TTC549 (cell line): Measurements from ENCODE around the gene COQ7.

Source experiments
- FAIRE-seq: peaks from 2 replicates; lab custom pipeline; 2012; peaks lifted over from hg19 to GRCh38; lab: Jason Lieb, UNC

The COQ7 gene

DNA sequence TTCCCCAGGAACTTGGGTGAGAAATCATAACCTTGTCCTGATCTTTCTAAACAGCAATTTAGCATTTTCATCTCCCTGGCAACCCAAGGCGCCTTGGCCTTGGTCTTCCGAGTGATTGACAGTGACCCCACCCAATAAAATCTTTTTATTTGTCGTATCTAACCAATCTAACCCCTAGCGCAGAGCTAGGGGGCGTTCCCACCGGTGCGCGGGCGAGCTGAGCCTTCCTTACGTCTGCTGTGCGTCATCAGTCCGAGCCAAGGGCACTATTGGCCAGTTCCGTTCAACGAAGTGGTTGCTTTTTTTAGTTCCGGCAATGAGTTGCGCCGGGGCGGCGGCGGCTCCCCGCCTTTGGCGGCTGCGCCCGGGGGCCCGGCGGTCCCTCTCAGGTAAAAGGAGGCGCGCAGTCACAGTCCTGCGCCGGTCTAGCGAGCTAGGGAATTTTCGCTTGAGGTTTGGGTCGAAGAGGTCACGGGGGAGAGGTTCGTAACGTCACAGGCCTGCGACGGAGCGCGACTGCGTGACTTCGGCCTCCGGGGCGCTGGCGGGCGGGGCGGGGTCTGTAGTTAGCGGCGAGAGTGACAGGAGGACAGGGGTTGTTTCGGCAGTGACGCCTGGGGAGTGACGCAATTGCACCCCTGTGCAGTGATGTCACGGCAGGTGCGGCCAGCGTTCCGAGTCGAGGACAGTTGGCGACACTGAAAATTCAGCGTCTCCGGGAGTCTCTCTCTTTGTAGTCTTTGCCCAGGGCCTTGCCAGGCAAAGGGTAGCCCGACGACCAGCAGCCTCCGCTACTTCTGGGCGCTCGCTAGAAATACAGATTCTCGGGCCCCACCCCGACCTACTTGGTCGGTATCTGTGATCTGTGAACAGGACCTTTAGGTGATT, at the start of gene COQ7:
COQ7 (plus strand) TSS at position 266 of the 888 bp plus-strand sequence; CDS start at position 317, 51 bp downstream.
- FAIRE-seq, result peak; percentile 93

DNA sequence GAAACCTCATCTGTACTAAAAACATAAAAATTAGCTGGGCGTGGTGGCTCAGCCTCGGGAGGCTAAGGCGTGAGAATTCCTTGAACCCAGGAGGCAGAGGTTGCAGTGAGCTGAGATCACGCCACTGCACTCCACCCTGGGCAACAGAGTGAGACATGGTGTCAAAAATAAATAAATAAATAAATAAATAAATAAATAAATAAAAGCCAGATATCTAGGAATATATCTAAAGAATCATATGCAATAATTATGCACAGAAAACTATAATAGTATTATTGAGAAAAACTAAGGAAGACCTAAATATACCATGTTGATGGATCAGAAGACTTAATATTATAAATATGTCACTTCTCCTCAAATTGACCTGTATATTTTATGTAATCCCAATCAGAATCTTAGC, 46.7 kb upstream of the COQ7 start:
- no peak for FAIRE-seq

- FAIRE-seq, result no peak
Measured at GRCh38 chr16:19021747-19022146, 45.7 kb upstream of the COQ7 start.

DNA sequence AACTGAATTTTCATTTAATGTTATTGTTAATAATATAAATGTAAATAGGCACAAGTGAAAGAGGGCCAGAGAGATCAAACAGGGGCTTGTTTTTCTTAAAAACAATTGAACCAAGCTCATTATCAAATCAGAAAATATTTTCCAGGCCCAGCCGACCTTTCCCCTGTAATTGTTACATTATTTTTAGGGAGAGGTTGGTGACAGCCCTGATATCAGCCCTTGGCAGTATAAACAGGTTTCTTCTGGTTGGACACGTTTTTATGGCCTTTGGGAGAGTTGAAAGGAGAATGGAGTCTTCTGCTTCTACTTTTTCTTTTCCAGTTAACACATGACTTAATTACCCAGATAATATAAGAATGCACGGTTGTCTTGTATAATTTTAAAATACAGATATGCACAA, 40.0 kb upstream of the COQ7 start:
- no peak for FAIRE-seq

- FAIRE-seq, result no peak
Measured at GRCh38 chr16:19029980-19030379, 37.4 kb upstream of the COQ7 start.

GRCh38 chr16:19031738-19032137, 35.7 kb upstream of the COQ7 start:
- no peak for FAIRE-seq

GRCh38 chr16:19033761-19034160, 33.7 kb upstream of the COQ7 start:
- no peak for FAIRE-seq

DNA sequence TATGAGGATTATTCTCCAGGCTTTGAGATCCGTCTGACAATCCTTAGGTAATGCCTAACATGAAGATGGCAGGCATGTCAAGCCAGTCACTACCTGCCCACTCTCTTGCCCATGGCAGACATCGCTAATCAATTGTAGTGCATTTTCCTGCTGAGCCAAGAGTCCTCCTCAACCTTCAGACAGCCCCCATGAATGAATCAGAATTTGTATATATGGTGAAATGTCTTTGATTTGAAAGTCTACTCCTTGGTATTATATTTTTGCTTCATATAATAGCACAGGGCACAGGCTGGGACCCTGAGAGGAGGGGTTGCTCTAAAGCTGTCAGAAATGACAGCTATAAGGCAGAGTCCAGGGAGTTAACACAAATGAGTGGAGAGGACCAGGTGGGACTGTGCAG, 27.0 kb upstream of the COQ7 start:
- no peak for FAIRE-seq

DNA sequence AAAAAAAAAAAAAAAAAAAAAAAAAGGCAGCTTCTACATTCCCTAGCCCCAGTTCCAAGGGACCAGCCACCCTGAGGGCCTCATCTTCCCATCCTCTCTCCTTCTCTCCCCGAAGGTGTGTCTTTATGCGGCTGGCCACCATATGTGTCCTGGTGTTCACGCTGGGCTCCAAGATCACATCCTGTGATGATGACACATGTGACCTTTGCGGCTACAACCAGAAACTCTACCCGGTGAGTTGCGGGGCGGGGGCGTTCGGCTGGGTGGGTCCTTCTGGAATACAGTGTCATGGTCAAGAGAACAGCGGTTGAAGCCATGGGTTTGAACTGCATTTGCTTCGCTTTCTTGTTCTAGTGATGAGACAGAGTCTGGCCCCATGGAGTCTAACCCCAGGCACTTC, 22.6 kb upstream of the COQ7 start:
- FAIRE-seq, result no peak

- no peak for FAIRE-seq
Measured at GRCh38 chr16:19046062-19046461, 21.4 kb upstream of the COQ7 start.

DNA sequence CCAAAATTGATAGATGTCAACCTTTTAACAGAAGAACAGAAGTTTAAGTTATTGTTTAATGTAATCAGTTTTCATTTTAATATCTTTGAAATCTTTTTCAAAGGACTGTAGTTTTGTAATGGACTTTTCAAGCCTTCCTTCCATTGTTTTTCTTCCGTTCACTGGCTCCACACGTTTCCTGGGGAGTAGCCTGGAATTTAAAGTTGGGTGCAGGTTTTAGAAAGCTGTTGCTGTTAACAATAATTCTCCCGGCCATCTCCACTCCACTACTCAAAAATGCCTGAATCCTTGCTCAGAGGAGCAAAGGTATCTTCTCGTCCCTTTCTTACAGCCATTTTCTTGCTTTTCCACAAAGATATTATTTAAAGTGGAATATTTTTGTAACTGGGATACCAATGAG, 4.7 kb upstream of the COQ7 start:
- no peak for FAIRE-seq

DNA sequence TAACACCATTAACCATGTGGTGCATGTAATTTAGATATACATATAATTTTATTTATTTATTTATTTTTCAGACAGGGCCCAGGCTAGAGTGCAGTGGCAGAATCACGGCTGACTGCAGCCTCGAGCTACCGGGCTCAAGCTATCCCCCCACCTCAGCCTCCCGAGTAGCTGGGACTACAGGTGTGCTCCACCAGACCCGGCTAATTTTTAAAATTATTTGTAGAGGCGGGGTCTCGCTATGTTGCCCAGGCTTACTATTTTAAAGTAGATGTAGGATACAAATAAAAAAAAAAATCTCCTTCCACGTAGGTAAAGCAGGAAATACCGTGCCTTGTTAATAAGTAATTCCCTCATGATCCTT, 446 bp upstream of the COQ7 start:
- FAIRE-seq, result no peak

- no peak for FAIRE-seq
Measured at GRCh38 chr16:19068237-19068815, 912 bp downstream of the COQ7 start.

DNA sequence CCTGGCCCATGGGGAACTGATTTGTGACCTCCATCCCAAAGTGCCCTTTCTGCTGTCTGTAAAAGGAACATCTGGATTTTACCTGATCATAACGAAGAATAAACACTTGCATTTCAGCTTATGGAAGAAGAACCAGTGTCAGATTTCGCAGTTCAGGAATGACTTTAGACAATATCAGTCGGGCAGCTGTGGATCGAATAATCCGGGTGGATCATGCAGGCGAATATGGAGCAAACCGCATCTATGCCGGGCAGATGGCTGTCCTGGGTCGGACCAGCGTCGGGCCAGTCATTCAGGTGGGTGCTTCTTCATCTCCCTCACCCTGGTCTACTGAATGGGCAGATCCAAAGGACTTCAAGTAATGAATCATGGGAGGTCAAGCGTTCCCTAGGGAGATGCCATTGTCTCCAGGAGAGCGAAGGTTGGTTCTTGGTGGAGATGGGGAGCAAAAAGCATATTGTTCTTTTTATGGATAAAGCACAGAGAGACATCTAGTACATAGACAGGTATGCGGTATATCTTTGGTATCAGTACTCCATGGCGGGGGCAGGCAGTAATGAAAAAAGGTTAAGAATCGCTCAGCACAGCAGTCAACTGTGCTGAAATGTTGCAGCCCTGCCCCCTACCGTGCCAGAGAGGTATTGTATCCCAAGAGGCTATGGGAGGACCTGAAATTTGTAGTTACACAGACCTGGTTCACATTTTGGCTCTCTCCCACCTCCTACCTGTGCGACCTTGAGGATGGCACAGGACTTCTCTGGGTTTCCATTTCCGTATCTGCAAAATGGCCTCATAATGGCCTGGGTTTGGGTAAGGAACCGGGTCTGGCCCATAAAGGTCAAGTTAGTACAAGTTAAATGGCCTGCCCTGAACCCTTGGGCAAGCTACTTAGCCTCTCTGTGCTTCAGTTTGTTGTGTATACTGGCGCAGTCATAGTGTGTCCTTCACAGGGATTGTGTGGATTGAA, 4.7 kb downstream of the COQ7 start:
- FAIRE-seq, result no peak

- FAIRE-seq, result no peak
Measured at GRCh38 chr16:19073344-19073743, 5.9 kb downstream of the COQ7 start.

- FAIRE-seq, result no peak
Measured at GRCh38 chr16:19073863-19074262, 6.4 kb downstream of the COQ7 start.

DNA sequence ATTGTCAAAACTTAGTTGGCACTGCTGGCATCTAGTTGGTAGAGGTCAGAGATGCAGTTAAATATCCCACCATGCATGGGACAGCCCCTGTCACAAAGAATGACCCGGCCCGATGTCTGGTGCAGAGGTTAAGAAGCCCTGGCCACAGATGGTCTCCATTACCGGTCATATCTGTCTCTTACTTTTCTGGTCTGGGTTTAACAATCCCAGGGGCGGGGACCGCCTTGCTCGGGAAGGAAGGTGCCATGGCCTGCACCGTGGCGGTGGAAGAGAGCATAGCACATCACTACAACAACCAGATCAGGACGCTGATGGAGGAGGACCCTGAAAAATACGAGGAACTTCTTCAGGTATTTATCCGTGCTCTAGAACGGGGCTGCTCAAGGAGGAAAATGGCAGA, 8.1 kb downstream of the COQ7 start:
- no peak for FAIRE-seq

- FAIRE-seq, result no peak
Measured at GRCh38 chr16:19077879-19078278, 10.5 kb downstream of the COQ7 start.

GRCh38 chr16:19083670-19084069, 16.3 kb downstream of the COQ7 start:
- FAIRE-seq, result no peak

GRCh38 chr16:19084139-19084538, 16.7 kb downstream of the COQ7 start:
- FAIRE-seq, result no peak

DNA sequence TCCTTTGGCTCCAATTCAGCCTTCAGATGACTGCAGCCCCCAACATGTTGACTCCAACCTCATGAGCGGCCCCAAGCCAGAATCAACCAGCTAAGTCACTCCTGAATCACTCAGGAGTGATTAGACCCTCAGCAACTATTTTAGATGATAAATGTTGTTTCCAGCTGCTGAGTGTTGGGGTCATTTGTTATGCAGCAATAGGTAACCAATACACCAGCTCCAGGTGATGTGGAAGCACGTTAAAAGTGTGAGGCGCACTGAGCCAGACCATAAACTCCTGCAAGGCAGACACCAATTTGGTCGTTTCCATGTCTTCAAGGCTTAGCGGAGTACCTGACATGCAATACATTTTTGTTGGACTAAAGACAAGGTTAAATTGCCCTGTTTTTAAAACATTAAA, 17.5 kb downstream of the COQ7 start:
- no peak for FAIRE-seq

- FAIRE-seq, result no peak
Measured at GRCh38 chr16:19085679-19086200, 18.3 kb downstream of the COQ7 start.
